NB4 (cell line): ENCODE results near the gene TMEM263.

Experiments
- DNase-seq: peaks from one replicate; pipeline ENCODE4 v3.0.0; 2010; ENCODE audit warnings: low read depth
- H3K4me3 ChIP-seq: one replicate; pipeline ENCODE4 v1.5.1; 2011; ENCODE audit warnings: mild to moderate bottlenecking, low read depth, low read length, moderate library complexity
- CTCF ChIP-seq: IDR thresholded peaks from one replicate; pipeline ENCODE4 v1.5.1; 2012; ENCODE audit warnings: low read depth, low read length
- MAX ChIP-seq: IDR thresholded peaks from 2 replicates; pipeline ENCODE4 v1.6.1; 2011; ENCODE audit warnings: low read depth, low read length
- MYC ChIP-seq: IDR thresholded peaks from 2 replicates; pipeline ENCODE4 v1.6.1; 2011; ENCODE audit warnings: low read depth, low read length
- POLR2A ChIP-seq: IDR thresholded peaks from 2 replicates; pipeline ENCODE4 v1.6.1; 2011; ENCODE audit warnings: mild to moderate bottlenecking; ENCODE audit not compliant: insufficient read length; ENCODE audit errors: extremely low read depth

TMEM263 gene

GRCh38 chr12:106941481-106942156, 14.1 kb upstream of the TMEM263 start:
- TF ChIP-seq POLR2A (no peak), CTCF (no peak), MAX (no peak), MYC (no peak)

DNA sequence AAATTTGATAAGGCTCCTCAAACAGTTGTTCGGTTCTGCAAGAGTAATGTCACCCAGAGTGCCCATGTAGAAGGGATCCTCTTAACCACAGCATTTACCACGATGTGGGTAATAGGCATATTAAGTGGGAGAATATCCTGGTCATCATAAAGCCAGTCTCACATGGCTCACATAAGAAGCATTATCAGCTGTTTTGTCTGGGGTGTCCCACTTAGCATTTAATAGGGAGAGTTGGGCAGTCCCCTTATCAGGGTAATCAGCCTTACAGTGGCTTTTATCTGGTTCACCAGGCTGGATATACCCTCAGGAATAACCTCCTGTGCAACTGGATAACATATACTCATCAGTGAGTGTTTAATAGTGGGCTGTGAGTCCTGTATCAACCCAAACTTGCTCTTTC, 12.9 kb upstream of the TMEM263 start:
- no peak overlapping the region for H3K4me3 ChIP-seq
- no peak for DNase-seq
- TF ChIP-seq MAX (no peak), POLR2A (no peak), MYC (no peak), CTCF (no peak)

More at GRCh38 chr12:106941481-106942156, 14.1 kb upstream of the TMEM263 start:
- DNase-seq, result no peak
- no peak overlapping the region for H3K4me3 ChIP-seq

- H3K4me3 ChIP-seq, result no peak overlapping the region
- no peak for TF ChIP-seq MAX
- no peak for TF ChIP-seq POLR2A
- TF ChIP-seq MYC, result no peak
- no peak for TF ChIP-seq CTCF
- DNase-seq, result no peak
Observed at GRCh38 chr12:106945261-106945851, 10.4 kb upstream of the TMEM263 start.

- H3K4me3 ChIP-seq, result no peak overlapping the region
- TF ChIP-seq CTCF (no peak), MAX (no peak), POLR2A (no peak), MYC (no peak)
- DNase-seq, result no peak
Observed at GRCh38 chr12:106947461-106947860, 8.2 kb upstream of the TMEM263 start.

- TF ChIP-seq MAX (no peak), MYC (no peak), CTCF (no peak), POLR2A (no peak)
Observed at GRCh38 chr12:106950591-106950990, 5.1 kb upstream of the TMEM263 start.

More at GRCh38 chr12:106950591-106950990, 5.1 kb upstream of the TMEM263 start:
- DNase-seq, result no peak
- H3K4me3 ChIP-seq, result no peak overlapping the region
